ENCODE data around the gene PCNX2.

DNA sequence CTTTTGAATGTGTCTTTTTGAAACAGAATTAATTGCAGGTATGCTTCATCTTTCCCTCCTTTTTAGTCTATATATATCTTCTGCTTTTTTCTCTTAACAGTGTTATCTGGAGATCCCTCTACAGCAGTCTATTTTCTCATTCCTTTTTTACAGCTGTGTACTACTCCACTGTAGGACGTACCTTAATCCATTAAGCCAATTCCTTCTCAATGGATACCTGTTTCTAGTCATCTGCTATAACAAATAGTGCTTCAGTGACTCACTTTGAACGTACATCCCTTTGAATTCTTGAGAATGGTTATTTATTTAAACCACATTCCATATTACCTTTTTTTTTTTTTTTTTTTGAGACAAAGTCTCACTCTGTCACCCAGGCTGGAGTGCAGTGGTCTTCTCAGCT is 15.6 kb downstream of the PCNX2 start:
- no peak for TF ChIP-seq POLR2A (IDR thresholded peaks at IDR 0.05; ENCODE audit: low read length)
- no peak for TF ChIP-seq GATA1 (IDR thresholded peaks at IDR 0.05; ENCODE audit: low read depth, low read length)
